ENCODE results near the gene STK39. TPM values are rescaled to one million over a fixed set of nuclear protein-coding genes. Genes with fewer than 3 reads are reported as not detected.
"Not testable (repeated sequence)": the region's sequence is repeated elsewhere in the genome, so short reads cannot be mapped to it uniquely, and the experiment has no call there.

The STK39 gene
- total and polyA plus RNA-seq, 4 donors = 8.5 to 18.7 (median 11.2) TPM

DNA sequence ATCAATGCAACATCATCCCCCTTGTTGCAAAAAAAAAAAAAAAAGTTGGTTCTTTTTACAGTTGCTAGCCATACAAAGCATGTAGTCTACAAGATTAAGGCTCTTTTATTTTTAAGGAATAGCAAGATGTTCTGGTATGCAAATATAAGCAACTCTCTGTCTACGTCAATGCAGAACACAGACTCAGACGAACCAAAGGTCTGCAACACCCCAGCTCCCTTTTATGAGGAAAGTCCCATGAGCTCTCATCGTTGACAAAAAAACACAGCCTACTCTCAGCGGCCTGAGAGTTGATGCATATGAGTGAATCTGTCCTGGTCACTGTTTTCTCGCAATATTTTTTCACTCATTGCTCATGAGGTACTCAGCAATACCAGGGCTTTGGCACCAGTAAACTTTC is 112.9 kb downstream of the STK39 start:
- peaks cover 2 to 6% (median 4%) of the 10 kb centered on the region in 4 donors for H3K36me3 ChIP-seq (ENCODE audit: control insufficient read depth in 4 of 4, insufficient read depth in 4 of 4, low read length in 4 of 4)
- DNase-seq = no peak
- H3K4me3 ChIP-seq = no peak overlapping the region
- WGBS, 2 donors = 89 to 96% methylated on average over 5 of the region's 5 CpGs
- no peaks in the 10 kb centered on the region for H3K9me3 ChIP-seq (ENCODE audit: control insufficient read depth in 4 of 4, insufficient read depth in 3 of 4, low read length in 3 of 4)
- no peak for ATAC-seq (ENCODE audit: insufficient read depth, low FRiP score)
- H3K27ac ChIP-seq (ENCODE audit: low read depth in 1 of 2, low read length in 1 of 2) = no peak overlapping the region
- TF ChIP-seq, protein P1, sequence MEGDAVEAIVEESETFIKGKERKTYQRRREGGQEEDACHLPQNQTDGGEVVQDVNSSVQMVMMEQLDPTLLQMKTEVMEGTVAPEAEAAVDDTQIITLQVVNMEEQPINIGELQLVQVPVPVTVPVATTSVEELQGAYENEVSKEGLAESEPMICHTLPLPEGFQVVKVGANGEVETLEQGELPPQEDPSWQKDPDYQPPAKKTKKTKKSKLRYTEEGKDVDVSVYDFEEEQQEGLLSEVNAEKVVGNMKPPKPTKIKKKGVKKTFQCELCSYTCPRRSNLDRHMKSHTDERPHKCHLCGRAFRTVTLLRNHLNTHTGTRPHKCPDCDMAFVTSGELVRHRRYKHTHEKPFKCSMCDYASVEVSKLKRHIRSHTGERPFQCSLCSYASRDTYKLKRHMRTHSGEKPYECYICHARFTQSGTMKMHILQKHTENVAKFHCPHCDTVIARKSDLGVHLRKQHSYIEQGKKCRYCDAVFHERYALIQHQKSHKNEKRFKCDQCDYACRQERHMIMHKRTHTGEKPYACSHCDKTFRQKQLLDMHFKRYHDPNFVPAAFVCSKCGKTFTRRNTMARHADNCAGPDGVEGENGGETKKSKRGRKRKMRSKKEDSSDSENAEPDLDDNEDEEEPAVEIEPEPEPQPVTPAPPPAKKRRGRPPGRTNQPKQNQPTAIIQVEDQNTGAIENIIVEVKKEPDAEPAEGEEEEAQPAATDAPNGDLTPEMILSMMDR (IDR thresholded peaks at IDR 0.05; ENCODE audit: control extremely low read depth, extremely low read depth) = no peak
- H3K4me1 ChIP-seq (ENCODE audit: control insufficient read depth in 5 of 5, insufficient read depth in 5 of 5, low read length in 5 of 5) = peaks cover 0 to 12% (median 0%) of the 10 kb centered on the region in 5 donors
- H3K27me3 ChIP-seq (ENCODE audit: control insufficient read depth in 3 of 3, insufficient read depth in 3 of 3, low read length in 2 of 3) = no peaks in the 10 kb centered on the region
- no peak overlapping the region for H3K9ac ChIP-seq (ENCODE audit: insufficient read depth in 1 of 2, low read length in 2 of 2)

DNA sequence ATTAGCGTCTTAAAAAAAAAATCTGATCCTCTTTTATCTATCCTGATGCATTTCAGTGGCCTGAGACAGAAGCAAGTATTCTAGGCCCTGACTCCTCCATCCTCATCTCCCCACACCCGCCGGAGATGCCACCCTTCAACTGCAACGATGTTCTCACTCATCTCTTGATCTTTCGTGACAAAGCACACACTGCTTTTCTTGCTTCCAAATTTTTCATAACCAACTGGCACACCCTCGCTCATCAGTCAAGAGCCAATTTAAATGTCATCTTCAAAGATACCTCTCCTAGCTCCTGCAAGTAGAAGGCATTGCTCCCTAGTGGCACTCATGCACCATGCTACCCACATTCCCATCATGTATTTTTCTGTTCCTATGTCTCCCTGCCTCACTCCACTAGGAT is 115.0 kb downstream of the STK39 start:
- TF ChIP-seq, protein P1 (IDR thresholded peaks at IDR 0.05; ENCODE audit: control extremely low read depth, extremely low read depth) = no peak
- H3K27me3 ChIP-seq (ENCODE audit: control insufficient read depth in 3 of 3, insufficient read depth in 3 of 3, low read length in 2 of 3) = no peaks in the 10 kb centered on the region
- peaks cover 0 to 6% (median 0%) of the 10 kb centered on the region in 5 donors for H3K4me1 ChIP-seq (ENCODE audit: control insufficient read depth in 5 of 5, insufficient read depth in 5 of 5, low read length in 5 of 5)
- peaks cover 0 to 8% (median 4%) of the 10 kb centered on the region in 4 donors for H3K36me3 ChIP-seq (ENCODE audit: control insufficient read depth in 4 of 4, insufficient read depth in 4 of 4, low read length in 4 of 4)
- ATAC-seq (ENCODE audit: insufficient read depth, low FRiP score) = no peak
- no peaks in the 10 kb centered on the region for H3K9me3 ChIP-seq (ENCODE audit: control insufficient read depth in 4 of 4, insufficient read depth in 3 of 4, low read length in 3 of 4)
- no peak for DNase-seq
- no peak overlapping the region for H3K27ac ChIP-seq (ENCODE audit: low read depth in 1 of 2, low read length in 1 of 2)
- WGBS, 2 donors = 97% methylated on average over 6 of the region's 6 CpGs
- H3K4me3 ChIP-seq = no peak overlapping the region
- no peak overlapping the region for H3K9ac ChIP-seq (ENCODE audit: insufficient read depth in 1 of 2, low read length in 2 of 2)

DNA sequence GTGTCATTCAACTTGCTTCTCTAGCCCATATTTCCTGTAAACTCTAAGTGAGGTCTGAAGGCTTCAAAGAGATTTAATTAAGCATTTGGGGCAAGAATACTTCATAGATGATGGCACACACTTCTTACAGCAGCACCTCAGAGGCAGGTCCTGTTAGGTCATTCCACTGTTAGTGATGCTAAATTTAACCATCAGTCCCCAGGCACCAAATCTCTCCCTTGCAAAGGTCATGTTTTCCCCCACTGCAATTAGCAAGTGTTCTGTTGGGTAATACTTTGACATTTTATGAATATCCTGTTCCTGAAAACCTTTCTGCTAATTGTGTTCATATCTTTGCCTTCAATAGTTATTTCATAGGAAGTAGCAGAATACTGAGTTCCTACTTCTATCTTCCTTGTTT is 117.0 kb downstream of the STK39 start:
- Histone ChIP-seq H3K27ac (ENCODE audit: low read depth in 1 of 2, low read length in 1 of 2) (peak overlapping the region in 1 of 2 donors; percentile 76), H3K9ac (ENCODE audit: insufficient read depth in 1 of 2, low read length in 2 of 2) (no peak overlapping the region), H3K9me3 (ENCODE audit: control insufficient read depth in 4 of 4, insufficient read depth in 3 of 4, low read length in 3 of 4) (no peaks in the 10 kb centered on the region), H3K4me1 (ENCODE audit: control insufficient read depth in 5 of 5, insufficient read depth in 5 of 5, low read length in 5 of 5) (peaks cover 0 to 3% (median 0%) of the 10 kb centered on the region in 5 donors), H3K27me3 (ENCODE audit: control insufficient read depth in 3 of 3, insufficient read depth in 3 of 3, low read length in 2 of 3) (no peaks in the 10 kb centered on the region), H3K36me3 (ENCODE audit: control insufficient read depth in 4 of 4, insufficient read depth in 4 of 4, low read length in 4 of 4) (peaks cover 0 to 18% (median 4%) of the 10 kb centered on the region in 4 donors), H3K4me3 (no peak overlapping the region)
- no peak for DNase-seq
- TF ChIP-seq, protein P1 (IDR thresholded peaks at IDR 0.05; ENCODE audit: control extremely low read depth, extremely low read depth) = no peak
- ATAC-seq (ENCODE audit: insufficient read depth, low FRiP score) = no peak

DNA sequence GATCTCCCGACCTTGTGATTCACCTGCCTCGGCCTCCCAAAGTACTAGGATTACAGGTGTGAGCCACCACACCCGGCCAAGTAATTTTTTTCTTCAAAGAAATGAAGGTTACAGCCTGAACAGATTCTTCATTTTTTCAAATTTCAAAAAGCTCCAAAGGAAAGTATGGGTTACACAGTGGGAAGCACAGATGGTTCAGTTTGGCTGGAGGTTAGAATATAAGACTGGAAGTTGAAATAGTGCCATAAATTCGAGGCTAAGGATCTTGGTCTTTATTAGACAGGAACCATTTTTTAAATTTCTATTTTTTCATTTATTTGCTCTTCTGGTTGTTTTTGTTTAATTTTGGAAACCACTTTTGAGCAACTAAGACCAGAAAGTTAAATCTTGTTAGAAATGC is 120.0 kb downstream of the STK39 start:
- TF ChIP-seq, protein P1 (IDR thresholded peaks at IDR 0.05; ENCODE audit: control extremely low read depth, extremely low read depth) = no peak
- DNase-seq (no peak), ATAC-seq (ENCODE audit: insufficient read depth, low FRiP score) (no peak)
- H3K9me3 ChIP-seq (ENCODE audit: control insufficient read depth in 4 of 4, insufficient read depth in 3 of 4, low read length in 3 of 4) = no peaks in the 10 kb centered on the region
- peaks cover 0 to 3% (median 0%) of the 10 kb centered on the region in 5 donors for H3K4me1 ChIP-seq (ENCODE audit: control insufficient read depth in 5 of 5, insufficient read depth in 5 of 5, low read length in 5 of 5)
- no peak overlapping the region for H3K9ac ChIP-seq (ENCODE audit: insufficient read depth in 1 of 2, low read length in 2 of 2)
- no peak overlapping the region for H3K27ac ChIP-seq (ENCODE audit: low read depth in 1 of 2, low read length in 1 of 2)
- H3K36me3 ChIP-seq (ENCODE audit: control insufficient read depth in 4 of 4, insufficient read depth in 4 of 4, low read length in 4 of 4) = peaks cover 1 to 19% (median 2%) of the 10 kb centered on the region in 4 donors
- no peaks in the 10 kb centered on the region for H3K27me3 ChIP-seq (ENCODE audit: control insufficient read depth in 3 of 3, insufficient read depth in 3 of 3, low read length in 2 of 3)
- WGBS, 2 donors = 90 to 91% methylated on average over 4 of the region's 4 CpGs
- H3K4me3 ChIP-seq = no peak overlapping the region

DNA sequence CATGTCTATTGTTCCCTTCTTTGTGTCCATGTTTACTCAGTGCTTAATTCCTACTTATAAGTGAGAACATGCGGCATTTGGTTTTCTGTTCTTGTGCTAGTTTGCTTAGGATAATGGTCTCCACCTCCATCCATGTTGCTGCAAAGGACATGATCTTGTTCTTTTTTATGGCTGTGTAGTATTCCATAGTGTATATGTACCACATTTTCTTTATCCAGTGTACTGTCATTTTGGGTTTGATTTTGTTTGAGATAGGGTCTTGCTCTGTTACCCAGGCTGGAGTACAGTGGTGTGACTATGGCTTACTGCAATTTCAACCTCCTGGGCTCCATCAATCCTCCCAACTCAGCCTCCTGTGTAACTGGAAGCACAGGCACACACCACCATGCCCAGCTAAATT is 125.2 kb downstream of the STK39 start:
- not testable (repeated sequence) for H3K9ac ChIP-seq (ENCODE audit: insufficient read depth in 1 of 2, low read length in 2 of 2); H3K4me3 ChIP-seq; ATAC-seq (ENCODE audit: insufficient read depth, low FRiP score); H3K4me1 ChIP-seq (ENCODE audit: control insufficient read depth in 5 of 5, insufficient read depth in 5 of 5, low read length in 5 of 5); H3K9me3 ChIP-seq (ENCODE audit: control insufficient read depth in 4 of 4, insufficient read depth in 3 of 4, low read length in 3 of 4); DNase-seq; H3K27ac ChIP-seq (ENCODE audit: low read depth in 1 of 2, low read length in 1 of 2); H3K27me3 ChIP-seq (ENCODE audit: control insufficient read depth in 3 of 3, insufficient read depth in 3 of 3, low read length in 2 of 3)
- H3K36me3 ChIP-seq (ENCODE audit: control insufficient read depth in 4 of 4, insufficient read depth in 4 of 4, low read length in 4 of 4) = peaks cover 3 to 22% (median 11%) of the 10 kb centered on the region in 4 donors
- 93 to 97% methylated on average over 1 of the region's 1 CpG for WGBS, 2 donors
